Loucy (cell line): ENCODE data around the gene EYA3.
"Not testable (repeated sequence)": the region's sequence is repeated elsewhere in the genome, so short reads cannot be mapped to it uniquely, and the experiment has no call there.

Source experiments
- H2AFZ ChIP-seq: fragments of 200-600 bp; sonication (generic); 2 replicates; pipeline ENCODE4 v1.6.0; 2016; ENCODE audit warnings: antibody characterized with exemption, mild to moderate bottlenecking, low read length, moderate library complexity
- H3F3A ChIP-seq: fragments of 200-600 bp; 2 replicates; pipeline ENCODE4 v1.6.0; 2016; ENCODE audit warnings: antibody characterized with exemption, low read depth, mild to moderate bottlenecking
- H3K27me3 ChIP-seq: fragments of 200-600 bp; sonication (generic); 2 replicates; pipeline ENCODE4 v1.6.1; 2014; ENCODE audit warnings: low read length, mild to moderate bottlenecking; ENCODE audit not compliant: insufficient read depth, poor library complexity, severe bottlenecking
- H3K36me3 ChIP-seq: fragments of 200-600 bp; sonication (generic); 2 replicates; pipeline ENCODE4 v1.6.1; 2016; ENCODE audit warnings: low read length; ENCODE audit not compliant: insufficient read depth
- H3K4me1 ChIP-seq: fragments of 200-600 bp; sonication (generic); 2 replicates; pipeline ENCODE4 v1.5.1; 2014; ENCODE audit warnings: low read length, mild to moderate bottlenecking; ENCODE audit not compliant: insufficient read depth, poor library complexity, severe bottlenecking
- H3K4me2 ChIP-seq: fragments of 200-600 bp; sonication (generic); 2 replicates; pipeline ENCODE4 v1.6.0; 2014; ENCODE audit warnings: antibody characterized with exemption, low read length, low read depth, mild to moderate bottlenecking; ENCODE audit not compliant: poor library complexity, severe bottlenecking
- H3K4me3 ChIP-seq: fragments of 200-600 bp; sonication (generic); 2 replicates; pipeline ENCODE4 v1.5.1; 2014; ENCODE audit warnings: low read length, mild to moderate bottlenecking, mixed read lengths; ENCODE audit not compliant: poor library complexity, severe bottlenecking
- H3K79me2 ChIP-seq: fragments of 200-600 bp; sonication (generic); 2 replicates; pipeline ENCODE4 v1.6.1; 2014; ENCODE audit warnings: low read length; ENCODE audit not compliant: insufficient read depth
- H3K9ac ChIP-seq: fragments of 200-600 bp; sonication (generic); 2 replicates; pipeline ENCODE4 v1.6.0; 2014; ENCODE audit warnings: mild to moderate bottlenecking, low read depth, low read length, moderate library complexity; ENCODE audit not compliant: poor library complexity, severe bottlenecking
- H3K9me2 ChIP-seq: fragments of 200-600 bp; sonication (generic); replicated peaks from 2 replicates; pipeline ENCODE4 v1.6.1; 2016; ENCODE audit warnings: low read depth, low read length, mixed read lengths
- H3K9me3 ChIP-seq: fragments of 200-600 bp; sonication (generic); 2 replicates; pipeline ENCODE4 v1.6.1; 2014; ENCODE audit warnings: mild to moderate bottlenecking, antibody characterized with exemption, low read length, low read depth; ENCODE audit not compliant: insufficient read depth
- H4K20me1 ChIP-seq: fragments of 200-600 bp; sonication (generic); 2 replicates; pipeline ENCODE4 v1.6.0; 2014; ENCODE audit warnings: antibody characterized with exemption, low read length, mild to moderate bottlenecking; ENCODE audit not compliant: insufficient read depth, poor library complexity, severe bottlenecking
- EZH2phosphoT487 ChIP-seq: fragments of 200-600 bp; IDR thresholded peaks from 2 replicates; pipeline ENCODE4 v1.6.1; 2018; ENCODE audit warnings: antibody characterized with exemption, mild to moderate bottlenecking, moderate library complexity, borderline replicate concordance
- TF ChIP-seq, protein P1 (sequence below): fragments of 200-600 bp; sonication (generic); conservative IDR thresholded peaks from 2 replicates; pipeline ENCODE4 v1.5.1; 2014; ENCODE audit warnings: mild to moderate bottlenecking, antibody characterized with exemption, low read length

EYA3 gene

DNA sequence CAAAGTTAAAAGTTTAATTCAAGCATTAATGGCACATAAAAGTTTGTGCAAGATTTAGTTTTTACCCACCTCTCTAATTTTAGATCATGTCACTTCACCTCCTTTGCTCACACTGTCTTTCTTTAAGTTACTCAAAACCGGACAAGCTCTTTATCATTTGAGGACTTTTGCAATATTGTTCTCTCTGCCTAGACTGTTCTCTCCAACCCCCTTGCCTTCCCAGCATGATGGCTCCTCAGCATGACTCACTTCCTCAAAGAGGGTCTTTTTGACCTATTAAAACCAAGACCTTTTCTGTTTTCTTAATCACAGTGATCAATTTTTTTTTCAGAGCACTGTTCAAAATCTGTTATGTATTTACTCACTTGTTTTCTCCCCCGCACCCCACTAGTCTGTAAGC lies 67.3 kb downstream of the EYA3 start:
- no peak overlapping the region for H3K9ac ChIP-seq
- no peaks in the 10 kb centered on the region for H4K20me1 ChIP-seq
- H3F3A ChIP-seq = no peaks in the 10 kb centered on the region
- H3K4me2 ChIP-seq = no peak overlapping the region
- H3K4me3 ChIP-seq = no peak overlapping the region
- H3K9me2 ChIP-seq = no peaks in the 10 kb centered on the region
- peaks cover 3% of the 10 kb centered on the region for H3K4me1 ChIP-seq
- H3K9me3 ChIP-seq = no peaks in the 10 kb centered on the region
- no peaks in the 10 kb centered on the region for H3K27me3 ChIP-seq
- peaks cover 21% of the 10 kb centered on the region; the same call in 1 of the 2 replicates for H3K36me3 ChIP-seq
- H3K79me2 ChIP-seq = no peaks in the 10 kb centered on the region
- H2AFZ ChIP-seq = no peak overlapping the region
- TF ChIP-seq, protein P1, sequence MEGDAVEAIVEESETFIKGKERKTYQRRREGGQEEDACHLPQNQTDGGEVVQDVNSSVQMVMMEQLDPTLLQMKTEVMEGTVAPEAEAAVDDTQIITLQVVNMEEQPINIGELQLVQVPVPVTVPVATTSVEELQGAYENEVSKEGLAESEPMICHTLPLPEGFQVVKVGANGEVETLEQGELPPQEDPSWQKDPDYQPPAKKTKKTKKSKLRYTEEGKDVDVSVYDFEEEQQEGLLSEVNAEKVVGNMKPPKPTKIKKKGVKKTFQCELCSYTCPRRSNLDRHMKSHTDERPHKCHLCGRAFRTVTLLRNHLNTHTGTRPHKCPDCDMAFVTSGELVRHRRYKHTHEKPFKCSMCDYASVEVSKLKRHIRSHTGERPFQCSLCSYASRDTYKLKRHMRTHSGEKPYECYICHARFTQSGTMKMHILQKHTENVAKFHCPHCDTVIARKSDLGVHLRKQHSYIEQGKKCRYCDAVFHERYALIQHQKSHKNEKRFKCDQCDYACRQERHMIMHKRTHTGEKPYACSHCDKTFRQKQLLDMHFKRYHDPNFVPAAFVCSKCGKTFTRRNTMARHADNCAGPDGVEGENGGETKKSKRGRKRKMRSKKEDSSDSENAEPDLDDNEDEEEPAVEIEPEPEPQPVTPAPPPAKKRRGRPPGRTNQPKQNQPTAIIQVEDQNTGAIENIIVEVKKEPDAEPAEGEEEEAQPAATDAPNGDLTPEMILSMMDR = no peak
- TF ChIP-seq EZH2phosphoT487 = no peak

DNA sequence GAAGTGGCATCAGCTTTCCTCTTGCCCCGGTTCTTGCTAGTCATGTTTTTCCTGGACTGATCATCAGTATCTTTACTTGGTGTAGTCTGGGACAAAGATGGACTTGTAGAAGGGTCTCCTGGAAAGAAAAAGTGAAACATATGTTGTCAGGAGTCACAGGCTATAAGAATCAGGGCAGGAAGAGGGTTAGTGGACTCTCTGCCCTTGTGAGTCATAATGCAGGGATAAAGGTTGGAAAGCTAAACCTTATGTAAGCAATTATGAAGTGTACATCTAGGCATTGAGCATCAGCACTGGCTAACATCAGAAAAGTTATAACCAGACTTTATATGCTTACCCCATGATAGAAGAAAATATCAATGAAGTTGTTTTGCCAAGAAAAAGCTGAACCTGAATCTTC lies 77.4 kb downstream of the EYA3 start:
- H4K20me1 ChIP-seq = no peaks in the 10 kb centered on the region
- no peaks in the 10 kb centered on the region for H3K9me3 ChIP-seq
- H3K9me2 ChIP-seq = no peaks in the 10 kb centered on the region
- no peaks in the 10 kb centered on the region for H3K27me3 ChIP-seq
- no peak overlapping the region for H2AFZ ChIP-seq
- peaks cover 61% of the 10 kb centered on the region; the same call in 1 of the 2 replicates for H3K36me3 ChIP-seq
- H3K4me1 ChIP-seq = no peaks in the 10 kb centered on the region
- H3K9ac ChIP-seq = no peak overlapping the region
- no peaks in the 10 kb centered on the region for H3K79me2 ChIP-seq
- no peaks in the 10 kb centered on the region for H3F3A ChIP-seq
- no peak overlapping the region for H3K4me3 ChIP-seq
- H3K4me2 ChIP-seq = no peak overlapping the region
- no peak for TF ChIP-seq EZH2phosphoT487
- TF ChIP-seq, protein P1 = no peak

DNA sequence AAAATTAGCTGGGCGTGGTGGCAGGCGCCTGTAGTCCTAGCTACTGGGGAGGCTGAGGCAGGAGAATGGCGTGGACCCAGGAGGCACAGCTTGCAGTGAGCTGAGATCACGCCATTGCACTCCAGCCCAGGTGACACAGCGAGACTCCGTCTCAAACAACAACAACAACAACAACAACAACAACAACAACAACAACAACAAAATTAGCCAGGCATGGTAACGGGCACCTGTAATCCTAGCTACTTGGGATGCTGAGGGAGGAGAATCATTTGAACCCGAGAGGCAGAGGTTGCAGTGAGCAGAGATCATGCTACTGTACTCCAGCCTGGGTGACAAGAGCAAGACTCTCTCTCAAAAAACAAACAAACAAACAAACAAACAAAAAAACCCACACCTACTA lies 85.3 kb downstream of the EYA3 start:
- not testable (repeated sequence) for H3K9ac ChIP-seq, H3K27me3 ChIP-seq, H4K20me1 ChIP-seq, H3K4me2 ChIP-seq, H2AFZ ChIP-seq, H3K4me3 ChIP-seq, H3F3A ChIP-seq, H3K9me2 ChIP-seq, H3K9me3 ChIP-seq, H3K79me2 ChIP-seq, H3K4me1 ChIP-seq
- H3K36me3 ChIP-seq = peaks cover 29% of the 10 kb centered on the region

DNA sequence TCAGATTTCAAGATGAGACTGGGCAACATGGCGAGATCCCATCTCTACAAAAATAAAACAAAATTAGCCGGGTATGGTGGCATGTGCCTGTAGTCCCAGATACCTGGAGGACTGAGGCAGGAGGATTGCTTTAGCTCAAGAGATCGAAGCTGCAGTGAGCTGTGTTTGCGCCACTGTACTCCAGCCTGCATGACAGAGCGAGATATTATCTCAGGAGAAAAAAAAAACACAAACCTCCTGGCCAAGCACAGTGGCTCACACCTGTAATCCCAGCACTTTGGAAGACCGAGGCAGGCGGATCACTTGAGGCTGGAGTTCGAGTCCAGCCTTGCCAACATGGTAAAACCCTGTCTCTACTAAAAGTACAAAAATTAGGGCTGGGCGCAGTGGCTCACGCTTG lies 85.8 kb downstream of the EYA3 start:
- H3K79me2 ChIP-seq = no peaks in the 10 kb centered on the region
- H3K4me3 ChIP-seq = no peak overlapping the region
- no peak overlapping the region for H3K4me2 ChIP-seq
- TF ChIP-seq, protein P1 = no peak
- TF ChIP-seq EZH2phosphoT487 = no peak
- no peaks in the 10 kb centered on the region for H3F3A ChIP-seq
- H3K9ac ChIP-seq = no peak overlapping the region
- no peaks in the 10 kb centered on the region for H3K9me2 ChIP-seq
- H3K4me1 ChIP-seq = no peaks in the 10 kb centered on the region
- H3K9me3 ChIP-seq = no peaks in the 10 kb centered on the region
- H2AFZ ChIP-seq = no peak overlapping the region
- no peaks in the 10 kb centered on the region for H3K27me3 ChIP-seq
- H4K20me1 ChIP-seq = no peaks in the 10 kb centered on the region
- peaks cover 34% of the 10 kb centered on the region for H3K36me3 ChIP-seq
